Measurements from ENCODE around the gene CYB5R4. TPM values are rescaled to one million over a fixed set of nuclear protein-coding genes. Genes with fewer than 3 reads are reported as not detected.

CYB5R4 gene
- total and polyA plus RNA-seq, 2 of the 13 experiments (the other 11 are each of a cell fraction or from before 2014, with no cell fraction given), result 5.3 to 26.1 TPM

GRCh38 chr6:83885984-83886383 lies 26.5 kb downstream of the CYB5R4 start:
- no peak overlapping the region for H3K4me3 ChIP-seq (replicated peaks in 1 of 3; ENCODE audit: insufficient read depth in 1 of 3, low read depth in 2 of 3, low read length in 3 of 3)
- BruUV-seq (replicated peaks), result no TSS peak
- H4K20me1 ChIP-seq (ENCODE audit: insufficient read depth, low read length), result peaks cover 4% of the 10 kb centered on the region; the same call in 1 of the 2 replicates
- WGBS (ENCODE audit: low lambda C conversion rate), result 91% methylated on average over 2 of the region's 2 CpGs
- in situ Hi-C loops (cut with HindIII; ENCODE audit: extremely low pct_ligation_motif_present, low pct_unique_long_range_greater_than_20kb), result loop anchor here (5.0 kb wide), 1 partner anchor 336 kb away; no protein-coding TSS in a partner anchor
- H3K27me3 ChIP-seq (ENCODE audit: control insufficient read depth in 1 of 2, insufficient read depth in 2 of 2, low read length in 2 of 2), result no peaks in the 10 kb centered on the region
- POLR2A ChIA-PET, result no interaction called here
- DNase-seq (ENCODE audit: low spot score) (no peak), FAIRE-seq (no peak), ATAC-seq (no peak)
- no peak overlapping the region for H3K4me2 ChIP-seq (ENCODE audit: low read depth, low read length)
- H3K27ac ChIP-seq (ENCODE audit: extremely low read length, insufficient read depth, low read length), result no peak overlapping the region
- H3K79me2 ChIP-seq (ENCODE audit: insufficient read depth, low read length), result no peaks in the 10 kb centered on the region
- intact Hi-C loops (cut with micrococcal nuclease; ENCODE audit: unreplicated experiment), result loop anchor here (10.0 kb wide), 2 partner anchors 169 to 1439 kb away; no protein-coding TSS in a partner anchor
- TF ChIP-seq ZNF207 (IDR thresholded peaks at IDR 0.05; ENCODE audit: borderline replicate concordance) (no peak), CBX2 (IDR thresholded peaks at IDR 0.05; ENCODE audit: low read depth, low read length) (no peak), CBX2 (CRISPR knock-in tag; IDR thresholded peaks at IDR 0.05; ENCODE audit: low read depth) (no peak), ARID3A (IDR thresholded peaks at IDR 0.05; ENCODE audit: low read depth, low read length) (no peak), ZNF143 (CRISPR knock-in tag; IDR thresholded peaks at IDR 0.05) (no peak), ZBTB49 (CRISPR knock-in tag; IDR thresholded peaks at IDR 0.05; ENCODE audit: borderline replicate concordance) (no peak), CBFB (CRISPR knock-in tag; IDR thresholded peaks at IDR 0.05) (no peak), EZH2 (conservative IDR thresholded peaks at IDR 0.05; ENCODE audit: low read depth, low read length) (no peak), RBFOX2 (IDR thresholded peaks at IDR 0.05; ENCODE audit: low read depth, low read length) (no peak), POLR2A (IDR thresholded peaks at IDR 0.05; ENCODE audit: insufficient read depth in 1 of 2, low read depth in 2 of 2, low read length in 2 of 2) (no peak), AKNA (CRISPR knock-in tag; IDR thresholded peaks at IDR 0.05; ENCODE audit: borderline replicate concordance) (no peak), RFXAP (CRISPR knock-in tag; IDR thresholded peaks at IDR 0.05; ENCODE audit: borderline replicate concordance) (no peak), DMAP1 (CRISPR knock-in tag; IDR thresholded peaks at IDR 0.05) (no peak), HIVEP1 (CRISPR knock-in tag; IDR thresholded peaks at IDR 0.05) (no peak), ZBTB1 (CRISPR knock-in tag; IDR thresholded peaks at IDR 0.05; ENCODE audit: borderline replicate concordance) (no peak), ZNF83 (CRISPR knock-in tag; IDR thresholded peaks at IDR 0.05; ENCODE audit: borderline replicate concordance) (no peak), SMARCC2 (IDR thresholded peaks at IDR 0.05) (no peak), ISL2 (CRISPR knock-in tag; IDR thresholded peaks at IDR 0.05) (no peak)
- H3K4me1 ChIP-seq (ENCODE audit: insufficient read depth, low read length), result no peaks in the 10 kb centered on the region
- no peak overlapping the region for H2AFZ ChIP-seq (ENCODE audit: low read length)
- CTCF ChIA-PET (ENCODE audit: low intra/inter-chr PET ratio, low total read pairs), result interaction anchor here (2.9 kb wide), 1 partner anchor 335 kb away, joined by 30 read pairs; no protein-coding TSS in a partner anchor
- H3K36me3 ChIP-seq (replicated peaks in 1 of 2; ENCODE audit: control insufficient read depth in 1 of 2, insufficient read depth in 2 of 2, low read length in 2 of 2), result no peaks in the 10 kb centered on the region
- H3K9me3 ChIP-seq (ENCODE audit: low read length), result no peaks in the 10 kb centered on the region
- H3K9ac ChIP-seq (ENCODE audit: insufficient read depth, low read depth, low read length), result no peak overlapping the region

Measured in HepG2 (cell line).